DMS114 treated with DMSO at 0.1 percent for 48 hours (cell line): ENCODE data around the gene SLC6A6.

ENCODE experiments used
- DNase-seq: peaks from one replicate; lab custom pipeline; 2025; ENCODE audit not compliant: unreplicated experiment; lab: John Stamatoyannopoulos, UW

SLC6A6 gene

DNA sequence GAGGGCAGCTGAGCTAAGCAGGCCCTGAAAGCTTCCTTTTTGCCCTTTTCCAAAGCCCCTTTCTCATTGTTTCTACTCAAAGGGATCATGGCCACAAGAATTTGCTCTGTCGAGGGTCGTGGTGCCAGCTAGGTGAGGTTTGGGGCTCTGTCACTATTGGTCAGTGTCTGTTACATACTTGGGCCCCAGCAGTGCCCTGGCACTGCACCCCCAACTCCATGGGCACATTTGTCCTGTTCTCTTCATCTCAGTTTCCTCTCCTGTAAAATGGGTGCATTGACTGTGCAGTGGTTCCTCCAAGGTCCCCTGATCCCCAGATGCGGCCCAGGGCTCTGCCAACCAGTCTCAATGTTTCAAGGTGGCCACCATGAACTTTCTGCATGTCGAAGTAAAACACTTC, 62.1 kb downstream of the SLC6A6 start:
- DNase-seq = no peak

DNA sequence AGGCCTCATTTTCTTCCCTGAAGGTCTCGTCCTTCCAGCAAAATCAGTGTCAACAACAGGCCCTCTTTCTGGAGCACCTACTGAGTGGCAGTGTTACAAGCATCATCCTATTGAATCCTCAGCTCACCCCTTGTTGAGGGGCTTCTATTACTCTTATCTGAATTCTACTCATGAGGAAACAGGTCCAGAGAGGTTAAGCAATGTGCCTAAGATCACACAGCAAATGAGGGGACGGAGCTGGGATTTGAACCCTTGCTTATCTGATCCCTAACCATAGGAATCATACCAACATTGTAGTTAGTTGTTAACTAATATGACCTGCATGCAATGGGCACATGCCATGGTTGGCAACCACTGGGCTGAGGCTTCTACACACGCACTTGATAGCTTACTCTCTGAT, 63.0 kb downstream of the SLC6A6 start:
- no peak for DNase-seq

DNA sequence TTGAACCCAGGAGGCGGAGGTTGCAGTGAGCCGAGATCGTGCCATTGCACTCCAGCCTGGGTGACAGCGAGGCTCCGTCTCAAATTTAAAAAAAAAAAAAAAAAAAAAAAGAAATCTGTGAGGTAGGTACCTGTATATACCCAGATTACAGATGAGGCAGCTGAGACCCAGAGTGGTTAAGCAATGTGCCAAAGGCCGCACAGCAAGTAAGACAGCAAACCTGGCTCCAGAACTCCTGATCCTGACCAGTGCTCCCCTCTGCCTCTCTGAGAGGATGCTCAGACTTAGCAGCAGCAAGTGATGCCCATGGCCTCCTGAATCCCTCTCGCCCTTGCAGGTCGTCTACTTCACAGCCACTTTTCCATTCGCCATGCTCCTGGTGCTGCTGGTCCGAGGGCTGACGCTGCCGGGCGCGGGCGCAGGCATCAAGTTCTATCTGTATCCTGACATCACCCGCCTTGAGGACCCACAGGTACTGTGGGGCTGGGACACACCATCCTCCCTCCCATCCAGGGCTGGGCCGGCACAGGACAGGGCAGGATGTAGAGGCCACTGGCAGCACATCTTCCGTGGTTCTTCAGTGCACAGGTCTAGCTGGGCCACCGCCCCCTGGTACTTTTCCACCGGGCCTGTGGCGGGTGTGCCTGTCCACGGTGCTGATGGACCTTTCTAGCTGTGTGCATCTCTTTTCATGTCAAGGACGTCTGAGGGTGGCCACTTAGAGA, 63.9 kb downstream of the SLC6A6 start:
- no peak for DNase-seq

DNA sequence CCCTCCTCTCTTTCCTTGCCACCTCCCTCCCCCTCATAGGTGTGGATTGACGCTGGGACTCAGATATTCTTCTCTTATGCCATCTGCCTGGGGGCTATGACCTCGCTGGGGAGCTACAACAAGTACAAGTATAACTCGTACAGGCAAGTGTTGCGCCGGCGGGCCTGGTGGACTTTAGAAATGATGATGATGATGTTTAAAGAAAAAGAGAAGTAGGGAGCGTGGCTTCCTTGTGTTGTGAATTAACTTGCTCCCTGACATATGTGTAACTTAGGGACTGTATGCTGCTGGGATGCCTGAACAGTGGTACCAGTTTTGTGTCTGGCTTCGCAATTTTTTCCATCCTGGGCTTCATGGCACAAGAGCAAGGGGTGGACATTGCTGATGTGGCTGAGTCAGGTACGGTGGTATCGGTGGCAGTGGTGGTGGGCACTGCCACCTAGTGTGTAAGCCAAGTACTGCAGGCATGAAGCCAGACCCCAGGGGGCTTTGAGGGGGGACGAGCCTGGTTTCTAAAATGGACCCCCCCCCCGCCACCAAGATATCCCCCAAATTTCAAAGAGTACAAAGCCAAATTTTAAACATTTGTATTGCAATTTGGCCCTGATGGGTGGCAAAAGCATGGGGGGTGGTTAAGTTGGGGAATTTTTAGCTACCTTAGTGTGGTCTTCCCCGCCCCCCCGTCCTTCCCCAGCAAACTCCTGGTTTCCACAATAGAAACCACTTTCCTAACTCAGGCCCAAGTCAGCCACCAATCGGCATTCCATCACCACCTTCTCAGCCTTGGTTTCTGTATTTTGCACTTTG, 65.6 kb downstream of the SLC6A6 start:
- peak; percentile 14 for DNase-seq

DNA sequence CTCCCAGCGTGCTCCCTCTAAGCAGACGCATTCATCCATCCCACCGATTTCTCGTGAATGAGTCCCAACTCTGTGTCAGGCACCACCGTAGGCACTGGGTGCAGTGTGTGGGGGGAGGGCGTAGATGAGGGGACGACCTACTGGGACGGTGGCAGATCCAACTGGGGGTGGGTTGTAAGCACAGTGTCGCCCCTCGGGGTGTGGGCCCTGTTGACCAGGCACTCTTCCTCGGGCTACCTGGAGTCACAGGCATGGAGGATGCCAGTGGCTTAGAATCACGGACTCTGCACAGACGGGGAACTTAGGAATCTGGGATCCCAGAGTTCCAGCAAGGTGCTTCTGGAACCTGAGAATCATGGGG, 66.2 kb downstream of the SLC6A6 start:
- no peak for DNase-seq

DNA sequence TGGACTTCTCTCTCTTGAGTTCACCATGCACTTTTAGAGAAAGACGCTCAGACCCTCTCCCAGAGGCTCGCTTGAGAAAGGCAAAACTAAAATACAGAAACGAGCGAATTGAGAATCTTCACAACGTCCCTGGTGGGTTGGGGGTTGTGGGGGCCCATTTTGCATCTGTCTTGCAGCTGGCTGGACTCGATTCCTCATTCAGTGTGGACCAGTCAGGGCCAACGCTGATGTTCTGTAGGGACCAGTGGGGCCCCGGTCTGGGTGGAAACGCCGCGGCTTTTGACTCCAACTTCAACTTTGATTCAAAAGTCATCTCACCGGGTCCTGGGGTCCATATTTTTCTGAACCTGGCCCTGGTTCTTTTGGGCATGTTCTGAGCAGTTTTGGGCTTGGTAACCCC, 68.1 kb downstream of the SLC6A6 start:
- no peak for DNase-seq

DNA sequence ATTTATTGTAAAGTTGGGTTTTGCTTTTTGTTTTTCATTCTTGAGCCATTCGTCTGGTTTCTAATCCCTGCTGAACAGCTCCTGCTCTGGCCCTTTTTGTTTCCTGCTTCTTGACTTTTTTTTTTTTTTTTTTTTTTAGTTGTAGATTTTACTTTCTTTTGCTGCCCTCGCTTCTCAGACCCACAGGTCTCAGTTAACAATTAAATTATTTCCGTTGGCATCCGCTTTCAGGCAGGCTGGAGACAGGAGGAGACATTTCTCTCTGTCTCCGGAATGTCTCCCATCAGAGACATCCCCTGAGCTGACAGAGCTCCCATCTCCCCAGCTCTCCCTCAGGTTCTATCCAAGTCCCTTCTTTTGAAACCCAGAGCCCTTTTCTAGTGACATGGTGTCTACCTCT, 68.6 kb downstream of the SLC6A6 start:
- DNase-seq = no peak

DNA sequence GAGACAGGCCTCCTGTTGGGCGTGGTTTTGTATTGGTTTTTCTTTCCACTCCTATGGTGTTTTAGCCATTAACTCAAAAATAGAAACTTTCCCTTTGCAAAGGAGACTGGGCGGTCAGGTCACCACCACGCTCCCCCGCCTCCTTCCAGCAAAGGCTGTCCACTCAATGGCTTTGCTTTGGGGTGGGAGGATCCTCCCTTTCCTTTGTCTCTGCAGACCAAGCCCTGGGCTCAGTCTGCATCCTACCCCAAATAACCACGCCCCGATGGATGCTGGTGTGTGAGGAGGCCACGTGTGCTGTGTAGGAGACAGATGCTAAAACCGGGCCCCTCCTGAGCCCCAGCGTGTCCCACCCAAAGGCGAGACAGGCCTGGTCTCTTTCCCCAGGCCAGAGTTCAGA, 69.3 kb downstream of the SLC6A6 start:
- DNase-seq = no peak

DNA sequence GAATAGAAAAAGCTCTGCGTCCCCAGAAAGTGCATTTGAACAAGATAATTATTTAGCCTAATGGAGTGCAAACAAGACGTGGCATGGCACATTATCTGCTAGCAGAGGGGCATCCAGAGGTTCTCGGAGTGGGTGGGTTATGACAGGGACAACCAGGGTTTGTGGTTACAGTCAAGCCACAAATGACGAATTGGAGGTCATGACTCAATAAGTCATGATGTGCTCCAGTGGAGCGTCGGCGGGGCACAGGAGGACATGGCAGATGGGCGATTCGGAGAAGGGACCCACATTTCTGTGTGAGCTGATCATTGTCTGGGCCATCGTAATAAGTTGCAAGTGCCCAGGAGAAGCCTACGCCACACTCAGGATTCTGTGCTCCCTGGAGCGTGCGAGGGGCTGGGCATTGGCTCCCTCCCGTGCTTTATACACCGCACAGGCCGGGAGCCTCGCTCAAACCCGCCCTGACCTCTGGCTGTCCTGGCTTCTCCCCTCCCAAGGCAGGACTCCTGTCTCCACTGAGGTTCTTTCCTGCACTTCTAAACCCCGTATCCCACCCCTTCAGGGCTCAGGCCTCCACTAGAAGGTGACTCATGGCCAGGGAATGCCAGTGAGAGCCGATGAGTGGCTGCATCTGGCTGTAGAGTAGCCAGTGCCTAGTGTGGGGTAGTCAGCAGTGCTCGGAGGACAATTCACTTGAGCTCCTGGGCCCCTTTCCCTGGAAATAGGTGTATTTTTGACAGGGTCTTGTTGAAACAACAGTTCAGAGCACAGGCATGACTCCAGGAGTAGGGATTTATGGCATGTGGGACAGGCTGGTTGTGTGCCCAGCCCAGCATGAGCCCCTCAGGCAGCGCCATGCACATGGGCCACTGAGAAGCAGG, 70.3 kb downstream of the SLC6A6 start:
- DNase-seq = no peak

DNA sequence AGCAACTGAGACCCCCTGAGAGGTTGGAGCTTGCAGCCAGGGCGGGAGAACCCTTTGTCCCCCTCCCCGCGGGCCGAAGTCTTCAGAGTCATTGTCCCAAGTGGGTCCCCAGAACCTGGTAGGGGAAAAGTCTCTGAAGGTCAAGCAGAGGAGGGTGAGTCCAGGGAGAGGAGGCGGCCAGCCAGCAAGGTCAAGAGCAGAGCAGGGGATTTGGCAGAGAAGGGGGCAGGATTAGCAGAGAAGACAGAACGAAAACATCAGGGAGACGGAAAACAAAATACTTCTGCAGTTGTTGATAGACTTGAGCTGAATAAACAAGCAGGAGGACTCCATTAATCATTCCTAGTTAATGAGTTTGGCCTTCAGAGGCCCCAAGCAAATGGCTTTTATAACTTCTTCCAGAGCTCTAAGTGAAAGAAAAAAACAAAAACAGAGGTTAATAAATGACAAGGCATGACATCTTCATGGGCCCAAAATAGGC, 71.0 kb downstream of the SLC6A6 start:
- DNase-seq = no peak

DNA sequence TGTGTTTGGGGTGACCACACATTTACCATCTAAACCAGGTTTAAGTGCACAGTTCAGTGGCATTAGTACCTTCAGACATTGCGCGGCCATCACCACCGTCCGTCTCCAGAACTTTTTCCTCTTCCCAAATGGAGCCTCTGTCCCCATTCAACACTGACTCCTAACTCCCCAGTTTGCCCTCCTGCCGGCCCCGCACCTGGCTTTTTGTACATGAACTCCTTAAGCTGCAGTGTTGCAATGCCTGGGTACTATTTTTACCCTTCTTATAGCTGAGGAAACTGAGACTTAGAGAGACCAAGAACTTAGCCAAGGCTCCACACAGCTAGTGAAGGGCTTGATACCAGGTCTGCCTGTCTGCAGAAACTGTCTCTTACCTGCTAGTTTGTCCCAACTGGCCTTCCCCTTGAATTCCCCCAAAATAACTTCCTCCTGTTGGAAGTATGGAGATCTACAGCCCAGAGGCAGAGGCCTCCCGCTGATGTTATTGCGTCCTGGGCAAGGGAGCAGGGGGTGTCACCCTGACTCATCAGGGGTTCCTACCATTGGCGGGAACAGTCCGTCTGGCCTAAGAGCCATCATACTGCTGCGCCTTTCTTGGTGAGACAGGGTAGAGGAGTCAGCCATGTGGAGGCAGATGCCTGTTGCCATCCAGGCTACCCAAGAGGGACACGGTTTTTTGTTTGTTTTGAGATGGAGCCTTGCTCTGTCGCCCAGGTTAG, 72.1 kb downstream of the SLC6A6 start:
- DNase-seq = no peak

DNA sequence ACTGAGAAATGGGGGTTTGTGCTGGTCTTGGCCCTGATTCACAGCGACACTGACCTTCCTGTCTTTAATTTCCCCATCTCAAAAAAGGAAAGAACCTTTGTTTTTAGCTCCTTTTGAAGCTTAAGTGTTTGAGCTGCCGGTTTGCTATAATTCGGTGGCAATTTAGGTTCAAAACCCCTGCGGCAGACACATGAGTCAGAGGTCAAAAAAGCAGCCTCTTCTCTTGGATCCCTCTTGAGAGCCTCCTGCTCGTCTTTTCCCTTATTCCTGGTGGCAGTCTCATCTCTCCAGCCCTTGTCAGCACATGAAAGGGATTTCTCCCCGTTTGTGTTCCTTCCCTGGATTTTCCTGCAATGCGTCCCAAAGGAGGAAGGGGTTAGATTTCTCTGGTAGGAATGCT, 73.2 kb downstream of the SLC6A6 start:
- DNase-seq = no peak

DNA sequence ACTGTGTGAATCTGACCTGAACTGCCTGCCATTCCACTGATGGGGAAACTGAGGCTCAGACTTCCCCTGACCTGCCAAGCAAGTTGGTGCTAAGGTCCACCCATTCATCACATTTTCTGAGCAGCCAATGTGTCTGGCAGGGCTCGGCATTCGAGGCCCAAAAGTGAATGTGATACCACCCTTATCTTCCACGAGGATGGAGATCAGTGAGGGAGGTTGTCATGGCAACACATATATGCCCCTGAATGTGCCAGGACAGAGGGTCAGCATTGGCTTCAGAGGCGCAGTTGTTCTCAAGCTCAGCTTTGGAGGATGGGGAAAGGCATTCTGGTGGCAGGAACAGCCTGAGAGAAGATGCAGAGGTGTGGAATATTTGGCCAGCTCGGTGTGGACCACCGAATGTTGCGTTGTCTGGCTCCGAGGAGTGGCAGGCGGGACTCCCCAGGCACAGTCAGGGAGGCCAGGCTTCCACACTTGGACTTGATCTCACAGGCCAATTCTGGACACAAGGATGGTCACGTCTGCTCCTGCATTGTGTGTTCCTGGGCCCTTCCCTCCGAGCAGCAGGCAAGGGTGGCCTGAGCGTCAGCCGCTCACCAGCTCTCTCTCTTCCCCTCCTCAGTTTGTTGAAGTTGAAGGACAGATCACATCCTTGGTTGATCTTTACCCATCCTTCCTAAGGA, 74.3 kb downstream of the SLC6A6 start:
- no peak for DNase-seq

DNA sequence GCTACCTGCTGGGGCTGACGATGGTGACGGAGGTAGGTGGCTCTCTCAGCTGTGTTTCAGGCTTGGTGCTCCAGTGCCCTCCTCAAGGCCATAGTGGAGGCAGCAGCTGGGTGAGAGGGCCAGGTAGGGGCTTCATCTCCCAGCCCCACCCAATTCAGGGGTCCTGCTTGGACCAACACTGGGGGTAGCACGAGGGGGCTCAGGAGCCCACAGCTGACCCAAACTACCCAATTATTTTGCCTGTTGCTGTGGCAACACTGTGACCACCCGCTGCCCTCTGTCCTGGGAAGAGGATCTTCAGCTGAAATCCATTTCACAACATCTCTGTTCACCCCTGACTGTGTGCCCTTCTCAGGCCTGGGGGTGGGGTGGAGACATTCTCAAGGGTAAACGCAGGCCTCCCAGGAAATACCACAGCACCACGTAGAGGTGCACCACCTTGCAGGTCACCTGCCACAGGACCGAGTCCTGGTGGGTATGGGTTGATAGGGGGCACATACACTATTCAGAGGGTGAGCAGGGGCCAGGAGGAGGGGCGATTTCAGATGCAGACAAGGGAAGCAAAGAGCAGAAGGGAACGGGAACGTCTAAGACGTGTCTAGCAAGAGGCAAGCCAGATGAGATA, 75.0 kb downstream of the SLC6A6 start:
- no peak for DNase-seq

DNA sequence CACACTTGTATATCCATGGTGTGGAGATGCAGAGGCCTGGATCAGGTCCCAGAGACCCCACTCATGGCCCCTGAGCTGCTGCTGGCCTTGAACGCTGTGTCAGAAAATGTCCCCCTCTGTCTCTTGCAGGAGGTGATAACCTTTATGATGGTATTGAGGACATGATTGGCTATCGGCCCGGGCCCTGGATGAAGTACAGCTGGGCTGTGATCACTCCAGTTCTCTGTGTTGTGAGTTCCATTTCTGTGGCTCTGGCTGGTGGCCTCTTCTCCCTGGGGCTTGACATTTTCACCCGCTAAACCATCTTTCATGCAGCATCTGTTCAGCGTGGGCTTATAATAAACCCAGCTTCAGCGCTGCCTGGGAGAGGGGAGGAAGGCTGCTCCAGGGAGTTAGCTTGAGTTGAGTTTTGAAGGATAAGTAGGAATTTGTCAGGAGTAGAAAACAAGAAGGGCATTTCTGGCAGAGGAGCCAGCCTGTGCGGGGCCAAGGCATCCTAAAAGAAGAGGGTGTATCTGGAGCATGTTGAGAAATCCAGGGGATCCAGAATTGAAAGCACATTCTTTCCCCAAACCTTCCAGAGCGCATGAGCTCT, 76.6 kb downstream of the SLC6A6 start:
- DNase-seq = no peak

DNA sequence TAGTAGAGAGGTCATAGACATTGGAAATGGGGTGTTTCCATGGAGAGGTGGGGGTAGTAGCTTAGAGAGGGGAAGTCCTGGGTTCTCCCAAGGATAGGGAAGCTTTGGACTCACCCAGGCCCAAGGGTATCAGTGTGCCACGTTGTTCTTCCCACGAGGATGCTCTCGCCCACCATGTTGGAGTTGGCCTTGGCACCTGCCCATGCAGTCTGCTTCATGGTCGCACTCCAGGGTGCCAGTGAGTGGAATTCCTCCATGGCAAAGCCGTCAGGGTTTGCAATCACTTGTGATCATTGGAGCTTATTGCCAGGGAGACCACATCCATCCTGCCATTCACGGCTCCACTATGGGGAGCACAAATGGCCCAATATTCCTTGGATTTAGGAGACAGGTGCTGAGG, 77.2 kb downstream of the SLC6A6 start:
- DNase-seq = no peak

DNA sequence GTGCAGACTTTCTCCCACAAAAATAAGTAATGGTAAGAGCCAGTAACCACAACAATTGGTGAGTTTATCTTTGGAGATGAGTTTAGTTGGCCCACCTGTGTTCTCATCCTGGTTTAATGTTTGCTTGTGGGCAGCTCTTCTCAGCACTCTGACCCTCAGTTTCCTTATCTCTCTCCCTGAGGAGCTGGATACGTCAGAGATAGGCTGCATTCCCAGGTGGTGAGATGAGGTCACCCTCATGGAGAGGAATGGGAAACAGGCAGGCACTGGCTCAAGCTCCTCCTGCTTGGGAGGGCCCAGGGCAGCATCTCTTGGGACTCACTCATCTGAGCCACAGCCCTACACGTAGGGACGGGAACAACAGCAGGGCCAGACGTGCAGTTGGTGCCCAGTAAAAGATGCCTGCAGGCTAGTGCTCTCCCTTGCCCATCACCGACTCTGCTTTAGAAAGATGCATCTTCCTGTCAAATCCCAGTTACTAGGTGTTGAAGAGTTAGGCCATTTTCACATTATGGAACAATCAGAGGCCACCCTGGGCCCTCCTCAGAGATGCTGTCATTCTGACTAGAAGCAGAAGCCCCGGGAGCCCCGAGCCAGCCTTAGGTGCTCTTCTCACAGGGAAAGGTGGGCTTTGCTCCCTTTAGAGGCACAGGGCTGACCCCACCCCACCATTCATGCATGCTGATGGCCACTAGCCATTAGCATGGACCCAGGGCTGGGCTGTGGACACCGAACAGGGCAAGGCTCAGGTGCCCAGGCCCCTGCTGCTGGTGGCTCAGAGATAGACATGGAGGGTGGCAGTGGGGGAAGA, 78.0 kb downstream of the SLC6A6 start:
- DNase-seq = no peak

DNA sequence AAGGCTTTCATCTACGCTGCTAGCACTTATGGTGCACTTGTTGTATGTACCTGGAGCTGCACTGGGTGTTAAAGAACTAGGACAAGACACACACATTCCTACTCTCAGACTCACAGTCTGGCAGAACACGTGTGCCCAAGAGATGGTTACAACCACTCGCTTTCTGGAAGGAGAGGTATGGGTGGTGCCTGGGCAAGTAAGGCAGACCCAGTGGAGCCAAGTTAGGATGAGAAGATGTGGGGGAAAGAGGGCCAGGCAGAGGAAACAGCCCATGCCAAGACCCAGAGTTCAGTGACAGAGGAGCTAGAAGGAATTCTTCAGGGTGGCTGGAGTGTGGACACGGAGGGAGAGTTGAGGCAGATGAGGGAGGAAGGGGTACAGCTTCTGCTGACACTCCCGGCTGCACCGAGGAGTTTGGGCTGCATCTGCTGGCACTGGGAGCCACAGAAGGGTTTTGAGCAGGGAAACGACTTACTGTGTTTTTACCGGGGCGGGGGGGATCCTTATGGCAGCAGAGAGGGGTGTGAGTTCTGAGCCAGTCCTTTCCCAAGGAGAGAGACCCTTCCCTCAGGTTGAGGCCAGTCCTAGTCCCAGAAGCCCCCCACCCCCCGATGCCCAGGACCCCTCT, 78.7 kb downstream of the SLC6A6 start:
- DNase-seq = no peak
